Heart right ventricle (tissue), 16 donors: ENCODE measurements around the gene SRSF2. TPM values are rescaled to one million over a fixed set of nuclear protein-coding genes. Genes with fewer than 3 reads are reported as not detected.
"Not testable (repeated sequence)": the region's sequence is repeated elsewhere in the genome, so short reads cannot be mapped to it uniquely, and the experiment has no call there.

Experiments
- ATAC-seq, 8 donors: fragments of 200-7000 bp; cut with Tn5 transposase; one replicate each; pipeline ENCODE4 v1.9.1; 2020; ENCODE audit warnings: mild to moderate bottlenecking in 8 of 8, moderate library complexity in 8 of 8, moderate number of reproducible peaks in 1 of 8
- DNase-seq, 2 donors: peaks; one replicate each; pipeline ENCODE4 v3.0.0-alpha.2; 2020
- H3K27ac ChIP-seq, 10 donors: fragments of 200-600 bp; sonication (generic) in 2 of 10; one replicate each; pipeline versions ENCODE4 v1.5.0 to v1.8.0; 2020 to 2022; ENCODE audit warnings: mild to moderate bottlenecking in 3 of 10
- H3K27me3 ChIP-seq, 7 donors: fragments of 200-600 bp; one replicate each; pipeline ENCODE4 v1.8.0; 2021 to 2022; ENCODE audit warnings: mild to moderate bottlenecking in 2 of 7
- H3K36me3 ChIP-seq, 9 donors: fragments of 200-600 bp; sonication (generic) in 1 of 9; one replicate each; pipeline versions ENCODE4 v1.5.0 to v1.8.0; 2020 to 2022; ENCODE audit warnings: mild to moderate bottlenecking in 2 of 9
- H3K4me1 ChIP-seq, 9 donors: fragments of 200-600 bp; sonication (generic) in 1 of 9; one replicate each; pipeline versions ENCODE4 v1.5.0 to v1.8.0; 2020 to 2022; ENCODE audit warnings: mild to moderate bottlenecking in 4 of 9
- H3K4me3 ChIP-seq, 10 donors: fragments of 200-600 bp; sonication (generic) in 2 of 10; one replicate each; pipeline versions ENCODE4 v1.5.0 to v1.8.0; 2020 to 2022; ENCODE audit warnings: mild to moderate bottlenecking in 7 of 10, moderate library complexity in 2 of 10
- H3K9me3 ChIP-seq, 11 donors: fragments of 200-600 bp in 10 of 11; sonication (generic) in 2 of 11; one replicate each; pipeline versions ENCODE4 v1.5.0 to v1.8.0; 2013 to 2022; ENCODE audit warnings: mild to moderate bottlenecking in 2 of 11, control low read depth in 1 of 11, moderate library complexity in 1 of 11
- CTCF ChIP-seq, 9 donors: fragments of 200-600 bp; sonication (generic) in 2 of 9; IDR thresholded peaks; one replicate each; pipeline versions ENCODE4 v1.5.0 to v1.8.0; 2021 to 2022; ENCODE audit warnings: antibody characterized with exemption in 9 of 9, mild to moderate bottlenecking in 5 of 9, moderate library complexity in 1 of 9
- WGBS, 2 donors: extraction: QIAGEN DNeasy Blood & Tissue Kit; methylation state at CpG; one replicate each; pipeline ENCODE4 v1.1.7; 2013; ENCODE audit warnings: inconsistent platforms in 1 of 2; 5-methylcytosine and 5-hydroxymethylcytosine counted together
- intact Hi-C, 10 donors: fragments of 100-400 bp; cut with DNase I; formaldehyde crosslinking; loops; one replicate each; pipeline versions ENCODE4 v1.11.1 to v1.14.2; 2022
- polyA plus RNA-seq, 2 donors: library from polyadenylated mRNA; stranded (reverse); fragments of 200-250 nt; gene quantifications; one replicate each; pipeline ENCODE4 v1.2.3, GENCODE V29; 2013
- total RNA-seq, 10 donors: library from RNA; stranded (reverse); fragmentation: NEBNext Ultra II Directional in 3 of 10; extraction: Animal tissue kit (Norgen Biotek cat#: 25700) in 3 of 10; gene quantifications; one replicate each; pipeline versions ENCODE4 v1.2.1 to v1.2.4, GENCODE V29; 2021 to 2023
- donor health status: Arrhythmogenic right ventricular cardiomyopathy.
- donor health status: ischemic (EF 13 %, LVEDD 7.1; RV severe dilation, severe dysfunction).
- donor health status: healthy with polysubstance abuse.
- donor health status: DM: no; HTN: yes; CAD: no.
- donor health status: DM: no; HTN: no; CAD: no.
- donor health status: ischemic (EF 25% LVEDD 6.9; RV normal size, moderate dysfunction).
- donor health status: ischemic (EF 25% LVEDD 5.7; RV mildly dilated, moderate dysfunction).
- donor health status: healthy.
- donor health status: DM: yes; HTN: yes; CAD: no.
- donor health status: Ischemic cardiomyopathy.
- donor health status: ischemic (EF 35%, LVEDD 5.7; RV mildly dilated, moderate dysfunction).
- donor health status: nonischemic (EF 11% LVEDD 7.7; RV severe dilation, severe dysfunction).
- donor health status: DM: yes; HTN: yes; CAD: no.
- donor health status: PGD.
- donor health status: ischemic (EF 29% LVEDD 5.4; RV normal size, mild dysfunction).
- donor health status: nonischemic (EF 23%, LVEDD 6.1; RV moderate dilation, normal function).

SRSF2 gene
- total and polyA plus RNA-seq, 12 donors, result 58.8 to 109 (median 79.8) TPM

- no peak overlapping the region for H3K4me3 ChIP-seq
- H3K4me1 ChIP-seq, result peaks cover 0 to 21% (median 0%) of the 10 kb centered on the region in 9 donors
- H3K36me3 ChIP-seq, result peaks cover 0 to 93% (median 18%) of the 10 kb centered on the region in 9 donors
- no peak for TF ChIP-seq CTCF (IDR thresholded peaks at IDR 0.05)
- 88 to 97% methylated on average over 3 of the region's 3 CpGs for WGBS, 2 donors
- intact Hi-C loops, result no loop called here
- no peaks in the 10 kb centered on the region for H3K9me3 ChIP-seq
- ATAC-seq, result no peak
- DNase-seq, result no peak
- no peaks in the 10 kb centered on the region for H3K27me3 ChIP-seq
- peak overlapping the region in 1 of 10 donors; percentile 43 for H3K27ac ChIP-seq
Measured at GRCh38 chr17:76751416-76751993, 14.4 kb upstream of the SRSF2 start.

GRCh38 chr17:76748657-76749056 is 11.5 kb upstream of the SRSF2 start:
- Histone ChIP-seq H3K4me1 (peaks cover 0 to 34% (median 6%) of the 10 kb centered on the region in 9 donors), H3K36me3 (peaks cover 0 to 94% (median 19%) of the 10 kb centered on the region in 9 donors), H3K27me3 (no peaks in the 10 kb centered on the region), H3K4me3 (no peak overlapping the region), H3K27ac (peak overlapping the region in 8 of 10 donors; percentile 18 to 87 (median 82)), H3K9me3 (no peaks in the 10 kb centered on the region)
- intact Hi-C loops, result no loop called here
- DNase-seq (no peak), ATAC-seq (no peak)
- TF ChIP-seq CTCF (IDR thresholded peaks at IDR 0.05), result no peak
- 85 to 95% methylated on average over 1 of the region's 1 CpG for WGBS, 2 donors

GRCh38 chr17:76747716-76748363 is 10.7 kb upstream of the SRSF2 start:
- DNase-seq (no peak), ATAC-seq (peak; percentile 60 to 90 (median 72))
- TF ChIP-seq CTCF (IDR thresholded peaks at IDR 0.05), result no peak
- 50 to 52% methylated on average over 9 of the region's 9 CpGs for WGBS, 2 donors
- Histone ChIP-seq H3K27ac (peak overlapping the region in 9 of 10 donors; percentile 22 to 87 (median 82)), H3K9me3 (no peaks in the 10 kb centered on the region), H3K27me3 (no peaks in the 10 kb centered on the region), H3K4me3 (no peak overlapping the region), H3K36me3 (peaks cover 0 to 94% (median 19%) of the 10 kb centered on the region in 9 donors), H3K4me1 (peaks cover 0 to 34% (median 6%) of the 10 kb centered on the region in 9 donors)
- intact Hi-C loops, result no loop called here

GRCh38 chr17:76745785-76746184 is 8.7 kb upstream of the SRSF2 start:
- WGBS, 2 donors, result 95 to 97% methylated on average over 6 of the region's 6 CpGs

GRCh38 chr17:76744747-76745146 is 7.6 kb upstream of the SRSF2 start:
- Histone ChIP-seq H3K27ac (peak overlapping the region in 7 of 10 donors; percentile 15 to 68 (median 48)), H3K4me3 (no peak overlapping the region), H3K9me3 (no peaks in the 10 kb centered on the region), H3K27me3 (no peaks in the 10 kb centered on the region), H3K4me1 (peaks cover 0 to 57% (median 12%) of the 10 kb centered on the region in 9 donors), H3K36me3 (peaks cover 0 to 87% (median 31%) of the 10 kb centered on the region in 9 donors)
- intact Hi-C loops, result no loop called here
- ATAC-seq (peak in 2 of 8 donors; percentile 36 to 38), DNase-seq (no peak)
- TF ChIP-seq CTCF (IDR thresholded peaks at IDR 0.05), result no peak
- 70 to 79% methylated on average over 2 of the region's 2 CpGs for WGBS, 2 donors

More at GRCh38 chr17:76745785-76746184, 8.7 kb upstream of the SRSF2 start:
- H3K27me3 ChIP-seq, DNase-seq, H3K4me3 ChIP-seq, H3K9me3 ChIP-seq, intact Hi-C loops, ATAC-seq: not testable (repeated sequence)
- Histone ChIP-seq H3K4me1 (peaks cover 0 to 49% (median 6%) of the 10 kb centered on the region in 9 donors), H3K27ac (peak overlapping the region in 1 of 10 donors; percentile 7), H3K36me3 (peaks cover 0 to 96% (median 31%) of the 10 kb centered on the region in 9 donors)
